Neutrophil (primary cell): Measurements from ENCODE around the gene RPP25L.

Experiments used
- H3K27ac ChIP-seq: fragments of 200-600 bp; sonication (generic); 2 replicates; pipeline ENCODE4 v1.5.1; 2016; ENCODE audit warnings: mild to moderate bottlenecking, moderate library complexity
- H3K27me3 ChIP-seq: fragments of 200-600 bp; sonication (generic); 2 replicates; pipeline ENCODE4 v1.6.0; 2016; ENCODE audit warnings: mild to moderate bottlenecking
- H3K36me3 ChIP-seq: fragments of 200-600 bp; sonication (generic); 2 replicates; pipeline ENCODE4 v1.5.1; 2017
- H3K4me1 ChIP-seq, 2 experiments: fragments of 200-600 bp in 1 of 2; sonication (generic) in 1 of 2; 1 replicate in 1 of 2; 2 replicates in 1 of 2; pipeline versions ENCODE4 v1.5.1 to v1.6.1; 2013 to 2016; ENCODE audit warnings: low read depth in 1 of 2, low read length in 1 of 2, mild to moderate bottlenecking in 1 of 2, moderate library complexity in 1 of 2; ENCODE audit not compliant: control insufficient read depth in 1 of 2, insufficient read depth in 1 of 2
- H3K4me3 ChIP-seq, 2 experiments: fragments of 200-600 bp in 1 of 2; sonication (generic) in 1 of 2; 1 replicate in 1 of 2; 2 replicates in 1 of 2; pipeline ENCODE4 v1.5.1; 2013 to 2016; ENCODE audit warnings: low read depth in 1 of 2, low read length in 1 of 2, mild to moderate bottlenecking in 1 of 2, moderate library complexity in 1 of 2
- H3K9me3 ChIP-seq: fragments of 200-600 bp; sonication (generic); 2 replicates; pipeline ENCODE4 v1.5.1; 2016
- TF ChIP-seq, protein P1 (sequence below): fragments of 200-600 bp; sonication (generic); IDR thresholded peaks from 2 replicates; pipeline ENCODE4 v1.5.1; 2016; ENCODE audit warnings: antibody characterized with exemption

Gene RPP25L

DNA sequence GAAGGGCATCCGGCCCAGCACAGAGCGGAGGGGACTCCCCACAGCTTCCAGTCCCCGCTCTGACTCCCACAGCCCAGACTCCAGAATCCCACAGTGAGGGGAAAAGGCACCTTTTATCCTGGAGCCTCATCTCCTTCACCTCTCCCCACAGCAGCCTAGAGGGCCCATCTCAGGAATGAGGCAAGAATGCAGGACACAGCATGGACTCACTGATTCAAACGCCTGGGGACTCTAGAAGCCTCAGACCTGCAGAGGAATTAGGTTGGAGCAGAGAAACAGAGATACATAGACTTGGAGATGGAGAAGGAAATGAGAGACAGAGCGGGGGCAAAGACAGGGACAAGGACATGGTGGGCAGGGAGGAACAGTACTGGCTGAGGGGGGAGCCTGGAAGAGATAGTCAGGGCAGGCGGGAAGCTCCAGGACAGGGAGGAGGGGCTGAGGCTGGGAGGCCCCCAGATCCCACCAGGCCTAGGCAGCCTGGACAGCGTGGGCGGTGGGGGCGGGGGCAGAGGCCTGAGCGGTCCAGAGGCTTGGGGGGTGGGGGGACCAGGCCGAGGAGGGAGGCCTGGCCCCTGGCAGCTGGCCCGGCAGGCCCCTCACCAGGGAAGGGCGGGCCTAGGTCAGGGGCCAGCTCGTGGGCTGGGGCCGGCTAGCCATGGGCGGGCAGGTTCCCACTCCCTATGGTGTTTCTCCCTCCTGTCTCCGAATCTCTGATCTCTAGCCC, 38.1 kb downstream of the RPP25L start:
- Histone ChIP-seq H3K27me3 (peaks cover 73% of the 10 kb centered on the region), H3K36me3 (no peaks in the 10 kb centered on the region), H3K9me3 (no peaks in the 10 kb centered on the region), H3K4me3 (no peak overlapping the region), H3K27ac (no peak overlapping the region), H3K4me1 (no peaks in the 10 kb centered on the region)
- TF ChIP-seq, protein P1, sequence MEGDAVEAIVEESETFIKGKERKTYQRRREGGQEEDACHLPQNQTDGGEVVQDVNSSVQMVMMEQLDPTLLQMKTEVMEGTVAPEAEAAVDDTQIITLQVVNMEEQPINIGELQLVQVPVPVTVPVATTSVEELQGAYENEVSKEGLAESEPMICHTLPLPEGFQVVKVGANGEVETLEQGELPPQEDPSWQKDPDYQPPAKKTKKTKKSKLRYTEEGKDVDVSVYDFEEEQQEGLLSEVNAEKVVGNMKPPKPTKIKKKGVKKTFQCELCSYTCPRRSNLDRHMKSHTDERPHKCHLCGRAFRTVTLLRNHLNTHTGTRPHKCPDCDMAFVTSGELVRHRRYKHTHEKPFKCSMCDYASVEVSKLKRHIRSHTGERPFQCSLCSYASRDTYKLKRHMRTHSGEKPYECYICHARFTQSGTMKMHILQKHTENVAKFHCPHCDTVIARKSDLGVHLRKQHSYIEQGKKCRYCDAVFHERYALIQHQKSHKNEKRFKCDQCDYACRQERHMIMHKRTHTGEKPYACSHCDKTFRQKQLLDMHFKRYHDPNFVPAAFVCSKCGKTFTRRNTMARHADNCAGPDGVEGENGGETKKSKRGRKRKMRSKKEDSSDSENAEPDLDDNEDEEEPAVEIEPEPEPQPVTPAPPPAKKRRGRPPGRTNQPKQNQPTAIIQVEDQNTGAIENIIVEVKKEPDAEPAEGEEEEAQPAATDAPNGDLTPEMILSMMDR: no peak

DNA sequence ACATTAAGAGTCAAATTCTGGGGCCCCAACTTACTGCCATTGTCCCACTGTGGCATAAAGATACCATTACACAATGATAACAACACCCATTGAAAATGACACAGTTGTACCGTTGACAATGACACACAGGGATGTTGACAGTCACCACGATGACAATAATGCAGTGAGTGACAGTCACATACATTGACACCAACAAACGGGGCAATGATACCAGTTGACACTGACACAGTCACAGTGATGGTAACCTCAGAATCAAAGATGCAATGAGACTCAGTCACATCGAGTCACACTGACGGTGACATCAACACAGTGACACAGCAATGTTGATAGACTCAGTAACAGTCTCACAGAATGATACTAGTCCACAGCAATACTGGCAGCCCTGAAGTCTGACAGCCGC, 39.3 kb downstream of the RPP25L start:
- Histone ChIP-seq H3K9me3 (no peaks in the 10 kb centered on the region), H3K27ac (no peak overlapping the region), H3K4me1 (no peaks in the 10 kb centered on the region), H3K4me3 (no peak overlapping the region), H3K36me3 (no peaks in the 10 kb centered on the region), H3K27me3 (peaks cover 73% of the 10 kb centered on the region)
- TF ChIP-seq, protein P1: no peak

DNA sequence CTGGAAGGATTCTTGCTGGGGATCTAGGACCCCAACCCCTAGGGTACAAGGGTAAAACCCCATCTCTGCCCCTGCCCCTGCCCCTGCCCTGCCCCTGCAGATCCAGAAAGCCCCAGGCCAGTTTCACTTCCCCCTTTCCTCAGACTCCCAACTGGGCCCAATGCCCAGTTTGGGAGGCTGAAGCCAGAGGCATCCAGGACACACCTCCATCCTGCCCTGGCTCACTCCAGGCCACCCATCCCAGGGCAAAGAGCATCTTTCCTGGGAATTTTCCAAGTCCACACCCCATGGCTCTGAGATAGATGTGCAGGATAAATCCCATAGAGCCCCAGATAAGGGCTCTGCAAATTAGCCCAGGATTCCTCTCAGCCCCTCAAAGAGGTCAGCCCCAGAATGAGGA, 39.8 kb downstream of the RPP25L start:
- Histone ChIP-seq H3K27ac (no peak overlapping the region), H3K4me3 (no peak overlapping the region), H3K4me1 (no peaks in the 10 kb centered on the region), H3K9me3 (no peaks in the 10 kb centered on the region), H3K27me3 (peaks cover 73% of the 10 kb centered on the region), H3K36me3 (no peaks in the 10 kb centered on the region)
- TF ChIP-seq, protein P1: no peak

DNA sequence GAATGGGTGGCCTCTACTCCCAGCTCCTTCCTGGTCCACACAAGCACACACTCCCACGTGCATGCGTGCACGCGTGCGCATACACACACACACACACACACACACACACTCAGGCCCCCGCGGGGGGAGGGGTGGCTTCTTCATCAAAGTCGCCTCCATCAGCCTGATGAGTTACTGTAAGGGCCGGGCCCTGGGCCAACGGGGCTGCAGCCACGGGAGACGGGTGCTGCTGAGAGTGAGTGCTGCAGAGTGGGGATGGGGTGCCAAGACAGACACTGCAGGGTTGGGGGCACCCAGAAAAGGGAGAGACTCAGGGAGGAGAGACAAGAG, 40.5 kb downstream of the RPP25L start:
- TF ChIP-seq, protein P1: no peak
- no peak overlapping the region for H3K27ac ChIP-seq
- H3K36me3 ChIP-seq: no peaks in the 10 kb centered on the region
- H3K4me1 ChIP-seq: no peaks in the 10 kb centered on the region
- H3K27me3 ChIP-seq: peaks cover 73% of the 10 kb centered on the region
- no peak overlapping the region for H3K4me3 ChIP-seq
- H3K9me3 ChIP-seq: no peaks in the 10 kb centered on the region

DNA sequence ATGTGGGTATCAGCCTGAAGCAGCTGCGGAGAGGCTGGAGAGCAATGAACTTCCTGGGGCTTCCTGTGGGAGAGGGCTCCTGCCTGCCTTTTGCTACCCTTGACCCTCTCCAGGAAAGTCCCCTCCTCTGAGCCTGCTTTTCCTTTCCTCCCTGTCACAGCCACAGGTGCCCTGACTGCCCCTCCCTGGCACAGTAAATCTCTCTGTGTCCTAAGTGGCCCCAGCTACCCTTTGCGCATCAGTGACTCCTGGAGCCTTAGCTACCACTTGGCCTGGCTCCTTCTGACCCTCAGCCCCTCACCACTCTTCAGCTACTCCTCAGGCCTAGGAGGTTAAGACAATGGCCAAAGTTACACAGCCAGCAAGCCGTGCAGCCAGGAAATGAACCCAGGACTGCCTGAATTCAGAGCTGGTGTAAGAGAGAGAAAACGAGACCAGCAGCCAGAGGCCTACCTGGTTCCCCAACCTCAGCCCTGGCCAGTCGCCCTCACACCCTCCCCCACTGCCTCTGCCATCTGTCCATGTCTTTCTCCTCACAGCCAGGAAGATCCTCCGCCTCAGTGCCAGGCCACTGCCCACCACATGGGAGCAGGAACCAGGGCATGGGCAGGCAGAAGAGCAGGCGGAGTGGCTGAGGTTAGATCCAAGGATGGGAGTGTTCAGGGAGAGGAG, 41.0 kb downstream of the RPP25L start:
- Histone ChIP-seq H3K4me3 (no peak overlapping the region), H3K9me3 (no peaks in the 10 kb centered on the region), H3K36me3 (no peaks in the 10 kb centered on the region), H3K27me3 (peaks cover 73% of the 10 kb centered on the region), H3K4me1 (no peaks in the 10 kb centered on the region), H3K27ac (no peak overlapping the region)
- TF ChIP-seq, protein P1: no peak
